ENCODE measurements around the gene KRTAP5-6. TPM values are rescaled to one million over a fixed set of nuclear protein-coding genes. Genes with fewer than 3 reads are reported as not detected.

KRTAP5-6 gene
- polyA plus RNA-seq (2013, experiment 1 of 2) = not detected
- not detected for polyA plus RNA-seq (2013, experiment 2 of 2)

DNA sequence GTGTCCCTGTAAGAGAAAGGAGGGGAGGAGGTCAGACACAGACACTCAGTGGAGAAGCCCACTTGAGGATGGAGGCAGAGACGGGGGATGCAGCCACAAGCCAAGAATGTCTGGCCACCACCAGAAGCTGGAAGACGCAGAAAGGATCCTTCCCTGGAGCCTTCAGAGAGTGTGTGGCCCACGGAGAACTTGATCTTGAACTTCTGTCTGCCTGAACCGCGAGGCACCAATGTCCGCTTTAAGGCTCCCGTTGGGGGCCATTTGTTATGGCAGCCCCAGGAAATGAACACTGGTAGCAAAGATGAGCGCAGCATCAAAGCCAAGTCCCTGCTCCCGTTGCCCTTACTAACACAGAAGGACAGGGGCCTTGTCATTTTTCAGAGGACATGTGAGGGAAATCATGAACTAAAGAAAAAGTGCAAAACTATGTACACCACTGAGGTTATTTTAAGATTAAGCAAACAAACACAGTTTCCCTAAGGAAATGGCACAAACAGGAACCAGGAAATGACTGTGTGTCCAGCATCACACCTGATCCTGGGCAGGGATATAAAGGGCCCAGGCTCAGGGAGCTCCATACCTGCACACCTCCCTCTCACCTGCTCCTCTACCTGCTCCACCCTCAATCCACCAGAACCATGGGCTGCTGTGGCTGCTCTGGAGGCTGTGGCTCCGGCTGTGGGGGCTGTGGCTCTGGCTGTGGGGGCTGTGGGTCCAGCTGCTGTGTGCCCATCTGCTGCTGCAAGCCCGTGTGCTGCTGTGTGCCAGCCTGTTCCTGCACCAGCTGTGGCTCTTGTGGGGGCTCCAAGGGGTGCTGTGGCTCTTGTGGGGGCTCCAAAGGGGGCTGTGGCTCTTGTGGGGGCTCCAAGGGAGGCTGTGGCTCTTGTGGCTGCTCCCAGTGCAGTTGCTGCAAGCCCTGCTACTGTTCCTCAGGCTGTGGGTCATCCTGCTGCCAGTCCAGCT lies at the start of gene KRTAP5-6:
KRTAP5-6 (plus strand) TSS at position 588 of the 963 bp plus-strand sequence; CDS start at position 639, 51 bp downstream.
- H3K4me3 ChIP-seq (ENCODE audit: extremely low read depth, insufficient read depth, low read length, poor library complexity, severe bottlenecking) = no peak within 1 kb of the TSS
- H3K4me1 ChIP-seq (ENCODE audit: control insufficient read depth, insufficient read depth, low read length, poor library complexity, severe bottlenecking) = peaks cover 15% of the 10 kb centered on the region
- no peak within 1 kb of the TSS for H3K27ac ChIP-seq (ENCODE audit: low read depth, low read length, severe bottlenecking)
- H3K9me3 ChIP-seq (ENCODE audit: control insufficient read depth, low read length) = no peaks in the 10 kb centered on the region
- H3K36me3 ChIP-seq (ENCODE audit: control insufficient read depth, insufficient read depth, low read length) = no peaks in the 10 kb centered on the region
- 87 to 89% methylated on average over 9 of the region's 11 CpGs for WGBS, 2 experiments (ENCODE audit: insufficient coverage in 2 of 2)

- Histone ChIP-seq H3K4me3 (ENCODE audit: extremely low read depth, insufficient read depth, low read length, poor library complexity, severe bottlenecking) (no peak overlapping the region), H3K27ac (ENCODE audit: low read depth, low read length, severe bottlenecking) (no peak overlapping the region), H3K9me3 (ENCODE audit: control insufficient read depth, low read length) (no peaks in the 10 kb centered on the region), H3K36me3 (ENCODE audit: control insufficient read depth, insufficient read depth, low read length) (no peaks in the 10 kb centered on the region), H3K4me1 (ENCODE audit: control insufficient read depth, insufficient read depth, low read length, poor library complexity, severe bottlenecking) (no peaks in the 10 kb centered on the region)
- WGBS, 2 experiments (ENCODE audit: insufficient coverage in 2 of 2) = 90% methylated on average over 26 to 33 of the region's 35 CpGs
Observed at GRCh38 chr11:1647901-1648652, 48.9 kb upstream of the KRTAP5-6 start.

GRCh38 chr11:1648653-1649420 lies 48.2 kb upstream of the KRTAP5-6 start:
- Histone ChIP-seq H3K27ac (ENCODE audit: low read depth, low read length, severe bottlenecking) (no peak overlapping the region), H3K36me3 (ENCODE audit: control insufficient read depth, insufficient read depth, low read length) (no peaks in the 10 kb centered on the region)
- WGBS, 2 experiments (ENCODE audit: insufficient coverage in 2 of 2) = 89 to 93% methylated on average over 20 to 22 of the region's 28 CpGs

GRCh38 chr11:1650034-1650917 lies 46.7 kb upstream of the KRTAP5-6 start:
- H3K9me3 ChIP-seq (ENCODE audit: control insufficient read depth, low read length) = no peaks in the 10 kb centered on the region
- H3K4me1 ChIP-seq (ENCODE audit: control insufficient read depth, insufficient read depth, low read length, poor library complexity, severe bottlenecking) = peaks cover 9% of the 10 kb centered on the region
- no peak overlapping the region for H3K4me3 ChIP-seq (ENCODE audit: extremely low read depth, insufficient read depth, low read length, poor library complexity, severe bottlenecking)
- no peaks in the 10 kb centered on the region for H3K36me3 ChIP-seq (ENCODE audit: control insufficient read depth, insufficient read depth, low read length)
- WGBS, 2 experiments (ENCODE audit: insufficient coverage in 2 of 2) = 77 to 83% methylated on average over 11 of the region's 15 CpGs
- H3K27ac ChIP-seq (ENCODE audit: low read depth, low read length, severe bottlenecking) = no peak overlapping the region

More at GRCh38 chr11:1648653-1649420, 48.2 kb upstream of the KRTAP5-6 start:
- Histone ChIP-seq H3K4me3 (ENCODE audit: extremely low read depth, insufficient read depth, low read length, poor library complexity, severe bottlenecking) (no peak overlapping the region), H3K4me1 (ENCODE audit: control insufficient read depth, insufficient read depth, low read length, poor library complexity, severe bottlenecking) (peaks cover under 1% of the 10 kb centered on the region), H3K9me3 (ENCODE audit: control insufficient read depth, low read length) (no peaks in the 10 kb centered on the region)

DNA sequence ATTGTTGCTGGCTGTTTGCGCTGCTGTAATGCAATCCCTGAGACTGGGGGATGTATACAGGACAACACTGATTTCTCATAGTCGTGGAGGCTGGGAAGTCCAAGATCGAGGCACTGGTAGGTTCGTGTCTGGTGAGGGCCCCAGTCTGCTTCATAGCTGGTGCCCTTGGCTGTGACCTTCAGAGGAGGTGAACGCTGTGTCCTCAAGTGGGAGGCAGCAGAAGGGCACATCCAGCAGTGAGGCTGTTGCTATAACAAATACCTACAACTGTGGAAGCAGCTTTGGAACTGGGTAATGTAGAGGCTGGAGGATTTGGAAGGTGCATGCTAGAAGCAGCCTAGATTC lies 46.1 kb upstream of the KRTAP5-6 start:
- Histone ChIP-seq H3K4me3 (ENCODE audit: extremely low read depth, insufficient read depth, low read length, poor library complexity, severe bottlenecking) (no peak overlapping the region), H3K4me1 (ENCODE audit: control insufficient read depth, insufficient read depth, low read length, poor library complexity, severe bottlenecking) (peaks cover 9% of the 10 kb centered on the region)
- 76 to 83% methylated on average over 4 to 5 of the region's 5 CpGs for whole genome bisulfite sequencing, 2 experiments (ENCODE audit: insufficient coverage in 2 of 2)

GRCh38 chr11:1651411-1651980 lies 45.5 kb upstream of the KRTAP5-6 start:
- Histone ChIP-seq H3K27ac (ENCODE audit: low read depth, low read length, severe bottlenecking) (no peak overlapping the region), H3K9me3 (ENCODE audit: control insufficient read depth, low read length) (no peaks in the 10 kb centered on the region), H3K36me3 (ENCODE audit: control insufficient read depth, insufficient read depth, low read length) (no peaks in the 10 kb centered on the region), H3K4me3 (ENCODE audit: extremely low read depth, insufficient read depth, low read length, poor library complexity, severe bottlenecking) (no peak overlapping the region), H3K4me1 (ENCODE audit: control insufficient read depth, insufficient read depth, low read length, poor library complexity, severe bottlenecking) (peaks cover 9% of the 10 kb centered on the region)
- 77 to 79% methylated on average over 5 to 6 of the region's 7 CpGs for WGBS, 2 experiments (ENCODE audit: insufficient coverage in 2 of 2)

More for the DNA sequence above, 46.1 kb upstream of the KRTAP5-6 start:
- H3K9me3 ChIP-seq (ENCODE audit: control insufficient read depth, low read length) = no peaks in the 10 kb centered on the region
- H3K27ac ChIP-seq (ENCODE audit: low read depth, low read length, severe bottlenecking) = no peak overlapping the region
- no peaks in the 10 kb centered on the region for H3K36me3 ChIP-seq (ENCODE audit: control insufficient read depth, insufficient read depth, low read length)

DNA sequence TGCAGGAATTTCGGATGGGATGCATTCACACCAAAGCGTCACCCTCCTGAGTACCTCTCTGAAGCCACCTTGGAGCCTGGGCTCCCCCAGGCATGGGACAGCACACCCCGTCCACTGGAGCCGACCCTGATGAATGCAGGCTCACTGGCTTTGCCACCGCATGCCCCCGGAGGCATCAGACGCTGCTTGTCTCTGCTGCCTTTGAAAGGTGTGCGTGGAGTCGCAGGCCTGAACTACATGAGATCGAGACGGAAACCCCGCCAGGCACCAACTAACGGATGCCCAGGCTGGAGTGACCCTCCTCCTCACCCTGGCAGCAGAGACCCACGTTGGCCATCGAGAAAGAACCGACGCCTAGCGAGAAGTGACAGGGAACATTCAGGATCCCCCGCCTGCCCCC lies 45.0 kb upstream of the KRTAP5-6 start:
- no peak overlapping the region for H3K27ac ChIP-seq (ENCODE audit: low read depth, low read length, severe bottlenecking)
- 86 to 90% methylated on average over 19 of the region's 19 CpGs for WGBS, 2 experiments (ENCODE audit: insufficient coverage in 2 of 2)
- no peak overlapping the region for H3K4me3 ChIP-seq (ENCODE audit: extremely low read depth, insufficient read depth, low read length, poor library complexity, severe bottlenecking)
- H3K9me3 ChIP-seq (ENCODE audit: control insufficient read depth, low read length) = no peaks in the 10 kb centered on the region
- peaks cover 9% of the 10 kb centered on the region for H3K4me1 ChIP-seq (ENCODE audit: control insufficient read depth, insufficient read depth, low read length, poor library complexity, severe bottlenecking)
- no peaks in the 10 kb centered on the region for H3K36me3 ChIP-seq (ENCODE audit: control insufficient read depth, insufficient read depth, low read length)

- peaks cover 9% of the 10 kb centered on the region for H3K4me1 ChIP-seq (ENCODE audit: control insufficient read depth, insufficient read depth, low read length, poor library complexity, severe bottlenecking)
- 58 to 68% methylated on average over 18 to 20 of the region's 20 CpGs for WGBS, 2 experiments (ENCODE audit: insufficient coverage in 2 of 2)
Observed at GRCh38 chr11:1652442-1652770, 44.6 kb upstream of the KRTAP5-6 start.

GRCh38 chr11:1652771-1653540 lies 44.0 kb upstream of the KRTAP5-6 start:
- Histone ChIP-seq H3K4me1 (ENCODE audit: control insufficient read depth, insufficient read depth, low read length, poor library complexity, severe bottlenecking) (peaks cover 9% of the 10 kb centered on the region), H3K4me3 (ENCODE audit: extremely low read depth, insufficient read depth, low read length, poor library complexity, severe bottlenecking) (no peak overlapping the region), H3K9me3 (ENCODE audit: control insufficient read depth, low read length) (no peaks in the 10 kb centered on the region), H3K27ac (ENCODE audit: low read depth, low read length, severe bottlenecking) (no peak overlapping the region), H3K36me3 (ENCODE audit: control insufficient read depth, insufficient read depth, low read length) (no peaks in the 10 kb centered on the region)
- 42 to 44% methylated on average over 33 to 34 of the region's 34 CpGs for WGBS, 2 experiments (ENCODE audit: insufficient coverage in 2 of 2)

More at GRCh38 chr11:1652442-1652770, 44.6 kb upstream of the KRTAP5-6 start:
- Histone ChIP-seq H3K9me3 (ENCODE audit: control insufficient read depth, low read length) (no peaks in the 10 kb centered on the region), H3K4me3 (ENCODE audit: extremely low read depth, insufficient read depth, low read length, poor library complexity, severe bottlenecking) (no peak overlapping the region), H3K27ac (ENCODE audit: low read depth, low read length, severe bottlenecking) (no peak overlapping the region), H3K36me3 (ENCODE audit: control insufficient read depth, insufficient read depth, low read length) (no peaks in the 10 kb centered on the region)
